DMS79 treated with DMSO at 0.1 percent for 48 hours (cell line): Measurements from ENCODE around the gene MFSD6.
"Not testable (repeated sequence)": the region's sequence is repeated elsewhere in the genome, so short reads cannot be mapped to it uniquely, and the experiment has no call there.

Source experiments
- DNase-seq: peaks from one replicate; lab custom pipeline; 2025; lab: John Stamatoyannopoulos, UW

Gene MFSD6

DNA sequence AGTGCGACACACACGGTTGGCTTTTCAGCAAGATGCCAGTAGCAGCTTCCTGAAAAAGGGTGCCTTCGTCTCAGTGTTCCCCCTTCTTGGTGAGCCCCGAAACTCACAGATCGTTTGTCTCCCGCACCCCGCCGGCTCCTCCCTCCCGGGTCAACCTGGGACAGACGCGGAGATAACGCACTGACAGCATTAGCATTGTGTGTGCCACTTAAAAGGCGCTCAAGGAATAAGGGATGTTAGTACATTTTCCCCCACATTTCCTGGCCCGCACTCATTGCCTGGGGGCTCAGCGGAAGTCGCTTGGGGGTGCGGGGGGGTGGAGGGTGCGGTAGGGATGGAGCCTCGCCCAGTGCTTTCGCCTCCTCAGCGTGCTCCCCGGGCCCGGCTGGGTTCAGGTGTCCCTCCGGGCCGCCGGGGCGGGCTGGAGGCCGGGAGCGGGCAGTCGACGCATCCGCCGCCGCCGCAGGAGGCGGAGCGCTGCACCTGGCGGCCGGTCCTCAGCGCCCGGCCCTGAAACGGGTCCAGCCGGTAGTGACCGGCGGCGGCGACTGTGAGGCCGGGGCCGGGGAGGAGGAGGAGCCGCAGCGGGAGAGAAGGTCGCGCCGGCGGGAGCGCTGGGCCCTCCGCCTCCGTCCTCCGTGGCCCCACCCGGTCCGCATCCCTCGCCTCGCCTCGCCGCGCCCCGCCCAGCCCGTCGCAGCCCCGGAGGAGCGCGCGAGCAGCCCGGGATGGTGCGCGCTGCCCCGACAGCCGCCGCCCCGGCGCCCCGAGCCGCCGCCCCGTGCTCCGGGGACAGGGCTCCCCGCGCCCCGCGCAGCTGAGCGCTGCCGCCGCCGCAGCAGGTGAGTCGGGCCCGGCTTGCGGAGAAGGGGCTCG is at the start of gene MFSD6:
MFSD6 (plus strand) TSS at position 694 of the 876 bp plus-strand sequence. CDS start 27,675 bp downstream, outside the sequence.
- peak; percentile 60 for DNase-seq

DNA sequence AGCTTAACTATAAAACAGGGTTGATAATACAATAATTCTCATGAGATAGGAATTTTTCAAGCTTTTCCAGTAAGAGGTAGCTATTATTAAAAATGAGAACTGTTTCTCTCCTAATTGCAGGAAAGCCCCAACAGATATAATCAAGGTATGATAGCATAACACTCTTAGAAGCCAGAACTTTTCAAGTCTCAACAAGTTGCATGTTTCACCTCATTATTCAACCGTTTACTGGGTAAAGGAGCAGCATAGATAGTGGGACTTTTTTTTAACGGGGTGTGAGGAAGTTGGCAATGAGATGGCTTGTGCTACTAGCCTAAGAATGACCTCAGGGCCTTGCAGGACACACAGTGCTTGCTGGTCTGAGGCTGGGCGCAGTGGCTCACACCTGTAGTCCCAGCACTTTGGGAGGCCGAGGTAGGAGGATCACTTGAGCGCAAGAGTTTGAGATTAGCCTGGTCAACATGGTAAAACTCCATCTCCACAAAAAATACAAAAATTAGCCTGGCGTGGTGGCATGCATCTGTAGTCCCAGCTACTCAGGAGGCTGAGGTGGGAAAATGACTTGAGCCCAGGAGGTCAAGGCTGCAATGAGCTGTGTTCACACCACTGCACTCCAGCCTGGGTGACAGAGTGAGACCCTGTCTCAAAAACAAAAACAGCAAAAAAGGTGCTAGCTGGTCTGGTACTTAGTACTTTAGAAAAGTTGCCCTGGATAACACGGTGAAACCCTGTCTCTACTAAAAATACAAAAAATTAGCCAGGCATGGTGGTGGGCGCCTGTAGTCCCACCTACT is 49.3 kb upstream of the MFSD6 start:
- not testable (repeated sequence) for DNase-seq

DNA sequence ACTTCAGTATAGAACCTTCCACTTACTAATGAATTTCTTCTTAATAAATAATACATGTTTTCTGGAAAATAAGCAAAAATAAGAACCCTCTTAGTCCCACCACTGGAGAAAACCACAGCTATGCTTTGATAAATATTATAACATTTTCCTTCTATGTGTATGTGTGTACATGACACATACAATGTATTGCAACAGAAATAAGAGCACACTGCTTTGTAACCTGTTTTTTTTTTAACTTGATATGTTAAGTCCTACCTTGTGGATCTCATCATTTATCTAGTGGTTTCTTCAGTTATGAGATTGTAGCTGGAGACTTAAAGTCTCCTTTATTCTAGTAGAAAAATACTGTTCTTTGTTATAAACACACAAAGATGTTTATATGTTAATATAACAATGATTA is 47.6 kb upstream of the MFSD6 start:
- DNase-seq = no peak

DNA sequence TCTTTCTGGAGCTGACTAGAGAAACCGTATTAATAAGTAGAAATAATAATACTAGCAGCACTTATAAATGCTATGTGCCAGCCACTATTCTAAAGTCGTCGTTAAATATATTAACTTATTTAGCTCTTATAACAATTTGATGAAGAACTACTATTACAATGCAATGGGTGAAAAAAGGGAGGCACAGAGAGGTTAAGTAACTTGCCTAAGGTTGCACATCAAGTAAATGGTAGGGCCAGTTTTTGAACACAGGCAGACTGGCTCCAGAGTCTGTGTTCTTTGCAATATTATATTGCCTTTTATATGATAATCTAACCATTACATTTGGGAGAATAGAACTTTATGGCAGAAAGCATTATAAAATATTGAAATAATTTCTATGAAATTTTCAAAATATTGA is 47.2 kb upstream of the MFSD6 start:
- DNase-seq = no peak

DNA sequence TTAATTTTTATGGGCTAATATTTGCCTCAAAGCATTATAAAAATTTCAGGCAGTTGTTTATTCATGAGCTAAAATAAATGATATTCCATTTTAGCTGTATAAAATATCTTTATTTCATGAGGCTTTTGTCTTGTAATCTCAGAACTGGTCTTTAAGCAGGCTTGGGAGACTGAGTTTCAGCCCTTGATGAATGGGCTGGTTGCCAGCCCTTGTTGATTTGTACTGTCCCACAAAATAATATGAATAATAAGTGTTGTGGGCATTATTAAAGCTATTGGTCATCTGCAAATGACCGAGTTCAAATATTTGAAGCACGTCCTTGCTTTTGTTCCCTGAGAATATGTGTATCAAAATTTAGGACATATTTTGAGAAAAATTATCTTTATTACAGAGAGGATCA is 46.6 kb upstream of the MFSD6 start:
- no peak for DNase-seq

DNA sequence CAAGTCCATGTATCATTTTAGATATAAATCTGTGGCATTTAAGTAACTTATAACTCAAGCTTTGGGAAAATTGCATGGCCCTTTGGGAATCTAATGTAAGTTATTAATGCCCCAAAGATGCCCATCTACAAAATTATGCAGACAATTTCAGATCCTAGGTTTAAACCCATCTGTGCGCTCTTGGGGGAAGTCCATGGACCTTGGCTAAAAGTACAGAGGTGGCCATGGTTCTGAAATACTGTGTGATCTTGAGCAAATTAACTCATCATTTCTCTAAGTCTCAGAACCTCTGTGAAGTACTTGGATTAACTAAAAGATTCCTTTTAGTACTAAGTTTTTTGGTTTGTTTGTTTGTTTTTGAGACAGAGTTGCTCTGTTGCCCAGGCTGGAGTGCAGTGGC is 45.3 kb upstream of the MFSD6 start:
- no peak for DNase-seq

DNA sequence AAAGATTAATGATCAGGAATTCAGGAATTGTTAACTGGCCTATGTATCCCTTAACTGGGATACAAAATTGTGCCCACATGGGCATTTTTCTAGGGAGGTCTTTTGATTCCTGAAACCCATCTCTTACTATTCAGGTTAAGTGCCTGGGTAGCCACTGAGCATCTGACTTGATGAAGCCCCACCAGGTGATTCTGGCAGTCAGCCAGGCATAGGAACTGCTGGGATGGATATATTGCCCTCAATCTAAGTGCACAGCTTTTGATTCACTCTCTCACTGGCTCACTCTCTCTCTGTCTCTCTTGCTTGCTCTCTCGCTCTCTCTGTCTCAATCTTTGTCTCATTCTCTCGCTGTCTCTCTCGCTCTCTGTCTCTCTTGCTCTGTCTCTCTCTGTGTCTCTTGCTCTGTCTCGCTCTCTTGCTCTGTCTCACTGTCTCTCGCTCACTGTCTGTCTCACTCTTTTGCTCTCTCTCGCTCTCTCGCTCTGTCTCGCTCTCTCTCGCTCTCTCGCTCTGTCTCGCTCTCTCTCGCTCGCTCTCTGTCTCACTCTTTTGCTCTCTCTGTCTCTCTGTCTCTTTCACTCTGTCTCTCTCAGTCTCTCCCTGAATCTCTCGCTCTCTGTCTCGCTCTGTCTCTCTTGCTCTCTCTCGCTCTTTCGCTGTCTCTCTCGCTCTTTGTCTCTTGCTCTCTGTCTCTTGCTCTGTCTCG is 42.5 kb upstream of the MFSD6 start:
- DNase-seq = no peak

DNA sequence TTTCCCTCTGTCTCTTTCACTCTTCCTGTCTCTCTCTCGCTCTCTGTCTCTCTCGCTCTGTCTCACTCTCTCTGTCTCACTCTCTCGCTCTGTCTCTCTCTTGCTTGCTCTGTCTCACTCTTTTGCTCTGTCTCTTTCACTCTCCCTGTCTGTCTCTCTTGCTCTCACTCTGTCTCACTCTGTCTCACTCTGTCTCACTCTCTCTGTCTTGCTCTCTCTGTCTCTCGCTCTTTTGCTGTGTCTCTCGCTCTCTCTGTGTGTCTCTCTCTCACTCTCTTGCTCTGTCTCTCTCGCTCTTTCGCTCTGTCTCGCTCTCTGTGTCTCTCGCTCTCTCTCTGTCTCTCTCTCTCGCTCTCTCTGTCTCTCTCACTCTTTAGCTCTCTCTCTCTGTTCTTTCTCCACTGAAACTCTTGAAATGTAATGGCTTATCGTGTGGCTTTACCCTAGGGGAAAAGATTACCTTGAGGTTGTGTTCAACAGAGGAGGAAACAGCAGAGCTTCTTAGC is 41.9 kb upstream of the MFSD6 start:
- no peak for DNase-seq

DNA sequence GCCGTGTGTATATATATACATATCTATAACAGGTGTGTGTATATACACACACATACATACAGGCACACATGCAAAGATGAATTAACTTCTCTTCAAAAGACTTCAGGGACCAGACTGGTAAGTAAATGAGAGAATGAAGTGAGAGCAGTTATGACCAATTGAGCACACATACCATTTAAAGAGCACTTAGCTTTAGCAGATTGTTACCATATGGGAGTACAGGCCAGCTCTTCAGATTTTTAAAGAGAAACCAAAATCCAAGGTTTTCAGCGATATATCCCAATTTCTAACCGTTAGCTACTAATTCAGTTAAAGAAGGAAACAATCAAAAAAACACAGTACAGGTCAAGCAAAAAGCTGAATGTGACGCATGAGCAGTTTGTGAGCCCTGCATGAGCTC is 41.1 kb upstream of the MFSD6 start:
- DNase-seq = peak; percentile 28

DNA sequence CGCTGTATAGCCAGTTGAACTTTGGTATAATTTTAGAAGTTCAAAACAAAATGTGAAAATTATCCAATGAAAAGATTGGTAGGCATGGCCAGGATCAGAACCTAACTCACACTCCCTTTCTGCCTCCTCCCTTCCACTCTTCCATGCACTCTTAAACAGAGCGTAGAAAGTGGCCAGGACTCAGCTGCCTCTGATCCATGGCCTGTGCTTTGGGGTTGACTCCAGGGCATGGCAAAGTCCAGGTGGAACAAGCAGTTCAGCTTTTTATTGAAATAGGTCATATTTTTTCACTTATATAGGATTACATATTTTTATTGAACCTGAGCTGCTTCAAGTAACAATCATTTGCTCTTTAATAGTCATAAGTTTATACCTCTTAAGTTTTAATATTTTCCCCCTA is 38.5 kb upstream of the MFSD6 start:
- no peak for DNase-seq

DNA sequence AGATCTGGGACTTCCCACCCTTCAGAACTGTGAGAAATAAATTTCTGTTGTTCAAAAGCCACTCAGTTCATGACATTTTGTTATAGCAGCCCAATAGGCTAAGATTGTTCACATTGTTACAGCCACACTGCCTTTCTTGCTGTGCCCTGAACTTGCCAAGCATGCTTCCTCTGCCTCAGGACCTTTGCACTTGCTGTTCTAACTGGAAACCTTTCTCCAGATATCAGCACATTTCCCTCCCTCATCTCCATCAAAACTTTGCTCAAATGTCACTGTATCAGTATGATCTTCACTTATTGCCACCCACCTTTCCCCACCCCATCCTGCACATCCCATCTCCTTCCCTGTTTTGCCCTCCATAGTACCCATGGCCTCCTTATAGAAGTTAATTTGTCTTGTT is 32.1 kb upstream of the MFSD6 start:
- no peak for DNase-seq

DNA sequence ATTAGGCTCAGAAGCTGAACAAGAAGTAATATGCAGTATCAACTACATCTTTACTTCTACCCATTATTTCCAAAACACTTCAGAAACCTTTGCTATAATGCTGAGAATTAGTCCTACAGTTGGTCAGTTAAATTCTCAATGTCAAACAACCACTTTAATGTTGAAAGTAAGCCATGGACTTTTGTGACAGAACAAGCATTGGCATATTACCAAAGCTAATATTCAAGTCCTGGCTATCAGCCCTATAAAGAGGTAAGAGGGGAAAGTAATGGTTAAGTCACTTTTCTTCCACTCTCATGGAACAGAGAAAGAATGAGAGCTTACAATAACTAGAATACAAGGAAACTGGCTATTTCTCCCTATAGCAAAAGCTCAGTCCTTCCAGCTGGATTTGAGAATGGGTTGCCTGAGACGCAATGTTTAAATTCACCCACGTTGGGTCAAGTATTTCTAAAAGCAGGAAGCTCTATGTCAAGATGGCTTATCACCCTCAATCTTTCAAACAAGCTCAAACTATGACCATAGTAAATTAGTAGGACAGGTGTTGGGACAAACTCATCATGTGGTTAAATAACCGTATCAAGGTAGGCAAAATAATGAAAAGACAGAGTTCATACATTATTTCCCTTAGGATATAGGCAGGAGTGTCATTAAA is 31.4 kb upstream of the MFSD6 start:
- DNase-seq = peak; percentile 43

DNA sequence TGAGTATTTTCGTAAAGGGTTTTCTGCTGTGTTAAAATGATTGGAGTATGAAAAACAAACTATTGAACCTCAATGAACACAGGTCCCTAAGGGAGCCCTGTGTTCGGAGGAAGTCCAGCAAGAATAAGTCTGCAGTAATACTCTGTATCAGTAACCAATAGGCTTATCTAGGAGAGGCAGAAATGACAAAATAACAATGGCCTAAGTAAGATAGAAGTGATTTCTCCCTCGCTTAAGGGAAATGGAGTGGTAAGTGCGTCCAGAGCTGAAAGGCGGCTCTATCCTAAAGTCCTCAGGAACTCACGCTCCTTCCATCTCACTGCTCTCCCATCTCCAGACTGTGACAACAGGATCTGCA is 29.3 kb upstream of the MFSD6 start:
- no peak for DNase-seq

DNA sequence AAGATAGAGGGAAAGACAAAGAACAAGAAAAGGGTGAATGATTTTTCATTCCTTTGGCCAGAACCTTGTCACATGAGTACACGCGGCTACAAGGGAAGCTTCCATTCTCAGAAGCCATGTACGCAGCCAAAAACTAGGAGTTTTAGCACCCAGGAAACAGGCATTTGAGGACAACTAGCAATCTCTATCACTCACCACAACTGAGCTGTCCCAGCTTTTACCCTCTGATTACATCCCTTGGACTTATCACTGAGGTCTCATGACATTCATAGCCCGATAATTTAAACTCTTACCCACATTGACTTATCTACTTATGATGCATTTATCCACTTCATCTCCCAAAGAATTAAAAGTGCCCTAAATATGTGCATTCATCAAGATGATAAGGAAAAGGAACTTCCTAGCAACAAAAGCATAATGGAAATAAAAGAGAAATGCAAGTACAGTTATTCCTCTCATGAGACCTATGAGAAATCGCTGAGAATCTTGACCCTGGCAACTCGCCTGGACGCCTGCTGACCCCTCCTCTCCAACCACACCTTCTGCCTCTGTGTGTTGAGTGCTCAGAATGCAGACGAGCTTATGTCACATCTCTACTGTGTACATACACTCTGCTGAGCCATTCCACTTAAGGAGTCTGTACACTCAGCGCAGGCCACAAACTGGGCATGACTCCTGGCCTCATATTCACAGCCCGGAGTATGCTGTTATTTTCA is 28.7 kb upstream of the MFSD6 start:
- DNase-seq = peak; percentile 58

DNA sequence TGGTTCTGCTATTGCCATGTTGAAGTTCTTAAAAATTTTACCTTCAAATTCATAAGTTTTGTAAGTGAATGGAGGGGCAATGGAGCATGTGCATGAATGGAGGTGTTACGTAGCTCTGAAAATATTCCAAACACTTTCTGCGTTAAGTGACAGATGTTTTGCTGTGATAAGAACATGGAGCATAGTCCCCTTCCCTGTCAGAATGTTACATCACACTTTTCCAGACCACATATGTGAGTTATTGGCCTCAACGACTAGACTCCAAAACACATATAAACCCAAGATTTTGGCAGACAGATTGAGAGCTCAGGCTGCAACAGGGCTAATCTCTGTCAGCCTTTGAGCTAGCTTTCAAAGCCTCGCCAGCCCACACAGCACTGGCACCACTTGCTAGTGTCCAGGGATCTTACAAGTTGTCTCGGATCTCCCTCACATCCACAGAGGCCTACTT is 27.2 kb upstream of the MFSD6 start:
- no peak for DNase-seq

DNA sequence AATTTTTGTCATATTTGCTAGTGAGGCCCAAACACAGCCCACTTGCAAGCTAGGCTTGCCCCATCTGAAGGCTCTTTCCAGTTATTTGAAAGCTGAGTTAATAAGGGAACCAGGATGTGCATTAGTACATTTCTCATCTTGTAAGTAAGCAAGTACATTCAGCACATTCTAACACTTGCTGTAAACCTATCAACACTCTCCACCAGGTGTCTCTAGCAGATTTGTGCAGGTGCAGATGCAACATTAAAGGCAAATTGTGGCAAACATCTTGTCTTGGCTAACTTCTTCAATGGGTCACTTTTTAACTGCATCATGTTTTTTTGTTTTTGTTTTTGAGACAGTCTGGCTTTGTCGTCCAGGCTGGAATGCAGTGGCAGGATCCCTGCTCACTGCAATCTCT is 25.3 kb upstream of the MFSD6 start:
- DNase-seq = peak; percentile 70

DNA sequence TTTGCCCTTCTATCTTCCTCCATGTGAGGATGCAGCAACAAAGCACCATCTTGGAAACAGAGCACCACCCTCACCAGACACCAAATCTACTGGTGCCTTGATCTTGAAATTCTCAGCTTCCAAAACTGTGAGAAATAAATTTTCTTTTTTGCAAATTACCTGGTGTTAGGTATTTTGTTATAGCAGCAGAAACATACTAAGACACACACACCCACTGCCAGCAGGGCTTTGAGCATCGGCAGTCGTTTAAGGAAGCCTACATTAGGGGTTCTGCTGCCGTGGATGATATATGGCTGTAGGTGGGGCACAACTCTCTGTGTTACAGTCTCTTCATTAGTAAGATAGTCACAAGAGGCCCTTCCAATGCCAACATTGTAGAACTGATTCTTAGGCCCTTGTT is 20.7 kb upstream of the MFSD6 start:
- no peak for DNase-seq

DNA sequence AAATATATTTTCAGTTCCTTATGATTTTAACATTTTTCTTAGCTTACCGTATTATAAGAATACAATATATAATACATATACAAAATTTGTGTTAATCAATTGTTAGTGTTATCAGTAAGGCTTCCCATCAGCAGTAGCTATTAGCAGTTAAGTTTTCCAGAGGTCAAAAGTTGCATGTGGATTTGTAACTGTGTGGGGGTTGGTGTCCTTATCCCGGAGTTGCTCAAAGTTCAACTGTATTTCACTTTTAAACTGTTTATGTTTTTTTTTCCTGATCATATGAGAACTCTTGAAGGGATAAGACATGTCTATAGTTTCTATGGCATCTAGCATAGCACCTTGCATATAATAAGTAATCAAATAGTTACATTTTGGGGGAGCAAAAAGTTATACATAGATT is 11.9 kb upstream of the MFSD6 start:
- DNase-seq = no peak

DNA sequence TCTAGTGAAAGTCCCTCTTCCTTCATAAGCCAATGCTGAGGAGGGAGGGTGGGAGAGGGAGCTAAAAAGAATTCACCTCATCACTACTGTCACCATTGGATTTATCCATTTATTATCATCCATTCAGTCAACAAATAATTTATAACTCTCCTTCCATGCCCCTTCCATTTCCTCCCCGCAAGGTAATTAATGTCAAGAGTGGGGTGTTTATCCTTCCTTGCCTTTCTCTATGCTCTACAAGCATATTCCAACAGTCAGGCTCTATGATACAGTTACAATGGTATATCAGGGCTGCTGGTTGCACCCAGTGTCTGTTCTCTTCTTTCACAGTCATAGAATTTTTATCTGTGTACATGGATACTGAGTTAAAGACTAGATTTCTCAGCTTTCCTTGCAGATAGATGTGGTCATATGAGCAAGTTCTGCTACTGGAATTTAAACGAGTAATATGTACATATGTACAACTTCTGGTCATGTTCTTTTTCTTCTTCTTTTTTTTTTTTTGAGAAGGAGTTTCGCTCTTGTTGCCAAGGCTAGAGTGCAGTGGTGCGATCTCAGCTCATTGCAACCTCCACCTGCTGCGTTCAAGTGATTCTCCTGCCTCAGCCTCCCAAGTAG is 5.1 kb upstream of the MFSD6 start:
- no peak for DNase-seq

DNA sequence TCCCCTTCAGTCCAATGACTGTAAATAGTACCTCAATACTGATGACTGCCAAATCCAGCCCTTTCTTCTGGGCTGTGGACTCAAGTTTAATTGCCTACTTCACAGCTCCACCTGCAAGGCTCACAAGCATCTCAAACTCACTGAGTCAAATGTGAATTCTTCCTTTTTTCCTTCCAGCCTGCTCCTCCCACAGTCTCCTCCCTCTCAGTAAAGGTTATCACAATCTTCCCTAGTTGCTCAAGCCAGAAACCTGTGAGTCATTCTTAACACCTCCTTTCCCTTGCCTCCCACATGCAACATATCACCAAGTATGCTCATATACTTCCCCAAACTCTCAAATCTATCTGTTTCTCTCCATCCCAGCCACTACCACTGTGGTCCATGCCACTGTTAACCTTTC is 3.7 kb upstream of the MFSD6 start:
- DNase-seq = peak; percentile 69

DNA sequence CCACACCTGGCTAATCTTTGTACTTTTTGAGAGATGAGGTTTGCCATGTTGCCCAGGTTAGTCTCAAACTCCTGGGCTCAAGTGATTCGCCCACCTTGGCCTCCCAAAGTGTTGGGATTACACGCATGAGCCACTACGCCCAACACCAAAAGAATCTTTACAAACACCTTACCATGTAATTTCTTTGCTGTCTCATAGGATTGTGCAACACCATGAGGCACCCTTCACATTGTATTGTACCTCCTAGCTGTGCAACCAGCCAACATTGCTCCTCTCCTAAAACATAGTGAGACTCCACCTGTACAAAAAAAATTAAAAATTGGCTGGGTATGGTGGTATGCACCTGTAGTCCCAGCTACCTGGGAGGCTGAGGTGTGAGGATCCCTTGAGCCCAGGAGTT is 3.1 kb upstream of the MFSD6 start:
- DNase-seq = no peak
